HG03354 (cell line): ENCODE measurements around the gene PML.

Experiments
- ATAC-seq: cut with Tn5 transposase; IDR thresholded peaks from one replicate; pipeline ENCODE4 v1.9.1; 2021; ENCODE audit warnings: mild to moderate bottlenecking; ENCODE audit not compliant: unreplicated experiment, poor library complexity, severe bottlenecking

Gene PML

DNA sequence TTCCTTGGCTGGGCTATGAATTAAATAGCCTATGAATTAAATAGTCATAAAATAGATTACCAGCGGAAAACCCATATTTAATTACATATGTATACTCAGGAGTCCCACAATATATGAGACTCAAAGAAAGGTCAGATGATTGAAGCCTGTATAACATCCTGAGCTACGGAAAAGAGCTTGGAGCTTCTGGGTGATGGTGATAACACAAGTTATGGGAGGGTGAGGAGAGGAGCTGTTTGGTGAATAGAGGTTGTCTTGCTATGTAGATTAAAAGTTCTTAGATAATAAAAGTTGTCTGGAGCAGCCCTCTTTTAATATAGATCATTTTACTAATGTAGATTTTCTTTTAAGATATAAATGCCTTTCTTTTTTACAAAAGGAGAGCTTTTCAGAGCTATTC, 1.8 kb downstream of the PML start:
- ATAC-seq, result no peak

DNA sequence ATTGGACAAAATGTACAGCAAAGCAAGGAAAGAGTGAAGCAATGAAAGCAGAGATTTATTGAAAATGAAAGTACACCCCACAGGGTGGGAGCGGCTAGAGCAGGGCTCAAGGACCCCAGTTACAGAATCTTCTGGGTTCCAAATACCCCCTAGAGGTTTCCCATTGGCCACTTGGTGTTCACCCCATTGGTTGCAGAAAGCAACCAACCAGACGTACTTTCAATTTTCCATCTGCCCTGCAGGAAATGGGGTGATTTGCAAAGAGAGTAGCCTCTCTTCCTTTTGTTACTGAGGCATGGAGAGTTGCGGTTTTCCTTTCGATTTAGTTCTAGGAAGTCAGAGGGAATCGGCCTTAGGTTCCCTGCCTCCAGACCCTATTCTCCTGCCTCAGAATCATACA, 2.4 kb downstream of the PML start:
- ATAC-seq, result no peak

- ATAC-seq, result no peak
These were observed 3.5 kb downstream of the PML start for GRCh38 chr15:73997986-73998385.

GRCh38 chr15:74006774-74007639, 12.5 kb downstream of the PML start:
- no peak for ATAC-seq

DNA sequence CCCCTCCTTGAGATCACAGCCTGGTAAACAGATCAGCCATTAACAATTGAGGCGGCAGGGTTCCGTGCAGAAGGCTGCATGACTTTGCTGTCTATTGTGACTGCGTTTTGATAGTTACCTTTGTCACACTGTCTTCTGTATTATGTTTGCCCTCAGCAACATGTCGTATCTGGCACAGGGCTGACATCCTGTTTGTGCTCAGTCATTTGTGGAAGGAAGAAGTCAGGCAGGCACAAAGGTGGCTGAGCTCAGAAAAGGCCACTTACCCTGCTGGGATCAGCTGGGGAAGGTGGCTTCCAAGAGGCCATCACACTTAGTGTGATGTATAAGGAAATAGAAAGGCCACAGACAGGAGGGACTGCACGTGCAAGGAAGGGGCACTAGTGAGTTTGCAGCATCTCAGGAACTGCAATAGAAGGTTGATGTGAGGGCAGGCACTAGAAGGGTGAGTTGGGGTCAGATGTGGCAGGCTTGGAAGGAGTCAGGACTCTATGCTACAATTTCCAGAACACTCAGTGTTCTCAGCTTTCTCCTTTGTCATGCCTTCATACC, 13.4 kb downstream of the PML start:
- no peak for ATAC-seq

DNA sequence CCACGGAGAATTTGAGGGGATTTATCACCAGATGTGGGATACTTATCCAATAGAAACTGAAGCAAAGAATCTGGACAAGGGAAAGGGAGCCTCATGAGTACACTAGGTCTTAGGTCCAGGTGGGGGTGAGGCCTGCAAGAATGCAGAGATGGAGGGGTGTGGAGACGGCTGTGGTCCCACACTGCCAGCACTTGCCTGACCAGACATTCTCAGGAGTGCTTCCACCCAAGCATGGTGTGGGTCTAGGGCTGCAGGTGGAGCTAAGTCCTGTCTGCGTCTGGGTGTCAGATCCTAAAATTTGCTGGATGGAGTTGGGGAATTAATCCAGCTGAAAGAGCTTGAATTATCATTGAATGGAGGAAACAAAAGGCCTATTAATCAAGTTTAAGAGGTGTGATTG, 14.4 kb downstream of the PML start:
- no peak for ATAC-seq

GRCh38 chr15:74010929-74011540, 16.5 kb downstream of the PML start:
- ATAC-seq, result no peak

DNA sequence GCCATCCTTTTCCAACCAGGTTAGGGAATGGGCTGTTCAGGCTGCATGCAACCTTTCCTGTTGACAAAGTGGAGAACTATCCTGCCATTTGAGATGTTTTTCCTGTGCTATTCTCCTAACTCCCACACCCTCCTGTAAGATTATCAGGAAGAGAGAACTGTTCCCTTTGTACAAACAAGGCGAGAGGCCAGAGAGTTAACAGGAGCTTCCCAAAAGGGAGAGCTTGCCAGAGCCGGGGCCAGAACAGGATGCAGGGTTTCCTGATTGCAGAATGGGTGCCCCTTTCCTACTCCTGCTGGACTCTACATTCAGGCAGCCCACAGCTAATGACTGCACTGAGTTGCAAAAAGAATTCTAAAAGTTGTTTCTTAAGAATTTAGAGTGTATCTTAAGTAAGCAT, 17.1 kb downstream of the PML start:
- ATAC-seq, result no peak

DNA sequence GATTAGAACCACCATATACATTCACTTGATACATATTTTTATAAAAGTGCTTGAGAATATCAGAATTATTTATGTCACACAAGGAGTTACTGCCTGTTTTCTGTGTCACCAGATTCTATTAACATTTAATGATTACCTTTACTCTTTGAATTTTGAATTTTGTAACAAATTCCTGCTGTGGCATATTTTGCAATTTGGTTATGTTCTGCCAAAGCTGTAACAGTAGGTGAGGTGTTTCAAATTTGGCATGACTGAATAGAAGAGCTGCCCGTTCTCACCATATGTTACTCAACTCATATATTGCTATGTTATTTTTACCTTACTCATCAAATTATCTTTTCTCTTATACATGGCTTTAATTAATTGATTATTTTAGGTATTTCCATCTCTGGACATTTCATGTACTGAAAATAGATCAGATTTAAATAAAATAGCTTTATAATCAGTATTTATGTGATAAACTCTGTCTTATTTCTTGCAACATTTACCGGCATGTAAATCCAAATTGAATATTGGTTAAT, 18.9 kb downstream of the PML start:
- no peak for ATAC-seq

- ATAC-seq, result no peak
These were observed 25.2 kb downstream of the PML start for GRCh38 chr15:74019734-74020133.

GRCh38 chr15:74022706-74023470, 28.4 kb downstream of the PML start:
- ATAC-seq, result no peak

DNA sequence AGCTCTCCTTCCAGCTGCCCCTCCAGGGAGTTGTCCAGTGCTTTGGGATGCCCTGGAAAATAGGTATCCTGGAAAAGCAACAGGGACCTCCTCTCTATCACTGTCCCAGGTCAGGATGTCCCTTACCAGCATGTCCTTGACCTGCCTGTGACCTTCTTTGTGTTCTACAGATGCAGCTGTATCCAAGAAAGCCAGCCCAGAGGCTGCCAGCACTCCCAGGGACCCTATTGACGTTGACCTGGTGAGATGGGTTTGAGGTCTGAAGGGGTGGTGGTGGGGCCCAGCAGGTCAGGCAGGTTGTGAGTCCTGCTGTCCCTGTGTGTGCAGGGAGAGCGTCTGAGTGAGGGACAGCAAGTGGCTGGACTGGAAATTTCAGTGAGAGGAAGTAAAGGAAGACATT, 30.2 kb downstream of the PML start:
- no peak for ATAC-seq

- no peak for ATAC-seq
These were observed 30.9 kb downstream of the PML start for GRCh38 chr15:74025436-74025835.

DNA sequence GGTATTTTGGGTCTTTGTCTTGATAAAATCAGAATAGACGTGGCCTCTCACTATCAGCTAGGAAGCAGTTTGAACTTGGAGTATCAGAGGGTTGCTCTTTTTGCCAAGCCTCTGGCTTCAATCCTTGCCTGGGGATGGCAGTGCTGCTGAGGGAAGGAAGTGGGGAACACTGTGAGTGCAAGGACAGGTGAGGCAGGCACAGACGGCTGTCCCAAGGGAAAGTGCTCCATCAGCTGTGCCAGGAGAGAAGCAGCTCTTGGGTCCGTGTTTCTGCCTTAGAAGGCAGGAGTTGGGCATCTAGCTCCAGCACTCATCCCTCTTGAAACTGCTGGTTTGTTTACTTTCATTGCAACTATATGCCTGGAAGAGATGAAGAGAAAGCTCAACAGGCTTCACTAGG, 33.2 kb downstream of the PML start:
- ATAC-seq, result no peak

DNA sequence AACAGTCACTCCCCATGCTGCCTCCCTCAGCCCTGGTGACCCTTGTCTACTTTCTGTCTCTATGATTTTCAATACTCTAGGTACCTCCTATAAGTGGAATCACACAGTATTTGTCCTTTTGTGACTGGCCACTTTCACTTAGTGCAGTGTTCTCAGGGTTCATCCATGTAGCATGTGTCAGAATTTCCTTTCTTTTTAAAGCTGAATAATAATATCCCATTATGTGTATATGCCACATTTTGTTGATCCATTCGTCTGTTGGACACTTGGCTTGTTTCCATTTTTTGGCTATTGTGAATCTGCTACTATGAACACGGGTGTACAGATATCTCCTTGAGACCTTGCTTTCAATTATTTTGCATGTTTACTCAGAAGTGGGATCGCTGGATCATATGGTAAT, 34.1 kb downstream of the PML start:
- no peak for ATAC-seq

GRCh38 chr15:74032046-74032445, 37.5 kb downstream of the PML start:
- ATAC-seq, result no peak

DNA sequence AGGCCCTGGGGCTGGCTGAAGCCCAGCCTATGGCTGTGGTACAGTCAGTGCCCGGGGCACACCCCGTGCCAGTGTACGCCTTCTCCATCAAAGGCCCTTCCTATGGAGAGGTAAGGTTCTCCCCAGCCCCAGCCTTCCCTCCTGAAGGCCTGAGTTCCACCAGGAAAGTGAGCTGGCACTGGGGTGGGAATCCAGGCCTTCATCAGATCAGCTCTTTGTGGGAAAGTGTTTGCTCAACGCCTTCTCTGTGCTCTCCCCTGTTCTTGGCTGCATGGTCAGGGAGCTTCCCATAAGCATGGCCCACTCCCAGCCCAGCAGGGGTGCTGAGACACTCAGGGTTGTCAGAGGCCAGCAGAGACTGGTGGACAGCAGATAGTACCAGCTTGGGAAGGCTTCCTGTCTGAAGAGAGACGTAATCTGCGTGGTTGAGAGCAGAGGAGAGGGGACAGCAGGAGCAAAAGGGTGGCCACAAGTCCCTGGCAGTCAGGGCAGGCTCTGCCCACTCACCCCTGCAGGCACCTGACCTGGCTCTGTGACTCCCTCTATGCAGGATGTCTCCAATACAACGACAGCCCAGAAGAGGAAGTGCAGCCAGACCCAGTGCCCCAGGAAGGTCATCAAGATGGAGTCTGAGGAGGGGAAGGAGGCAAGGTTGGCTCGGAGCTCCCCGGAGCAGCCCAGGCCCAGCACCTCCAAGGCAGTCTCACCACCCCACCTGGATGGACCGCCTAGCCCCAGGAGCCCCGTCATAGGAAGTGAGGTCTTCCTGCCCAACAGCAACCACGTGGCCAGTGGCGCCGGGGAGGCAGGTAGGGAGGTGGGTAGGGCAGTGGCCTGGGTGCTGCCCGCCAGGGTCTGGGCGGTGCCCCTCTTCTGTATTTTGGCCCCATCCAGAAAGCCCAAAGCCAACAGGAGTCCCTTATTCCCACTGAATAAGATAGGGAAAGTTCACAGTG, 38.4 kb downstream of the PML start:
- no peak for ATAC-seq

GRCh38 chr15:74034206-74034755, 39.8 kb downstream of the PML start:
- no peak for ATAC-seq
